Activated CD4-positive, alpha-beta T cell treated with anti-CD3 and anti-CD28 coated beads, Interleukin-2, Interleukin-6, amounts not matched to agents 100 ng/mL and 50 ng/mL, durations not matched to agents 16 hours and 8 hours (primary cell): ENCODE data around the gene ARRDC1.

Experiments
- DNase-seq: peaks from one replicate; pipeline ENCODE4 v3.0.0-alpha.2; 2020

The ARRDC1 gene

DNA sequence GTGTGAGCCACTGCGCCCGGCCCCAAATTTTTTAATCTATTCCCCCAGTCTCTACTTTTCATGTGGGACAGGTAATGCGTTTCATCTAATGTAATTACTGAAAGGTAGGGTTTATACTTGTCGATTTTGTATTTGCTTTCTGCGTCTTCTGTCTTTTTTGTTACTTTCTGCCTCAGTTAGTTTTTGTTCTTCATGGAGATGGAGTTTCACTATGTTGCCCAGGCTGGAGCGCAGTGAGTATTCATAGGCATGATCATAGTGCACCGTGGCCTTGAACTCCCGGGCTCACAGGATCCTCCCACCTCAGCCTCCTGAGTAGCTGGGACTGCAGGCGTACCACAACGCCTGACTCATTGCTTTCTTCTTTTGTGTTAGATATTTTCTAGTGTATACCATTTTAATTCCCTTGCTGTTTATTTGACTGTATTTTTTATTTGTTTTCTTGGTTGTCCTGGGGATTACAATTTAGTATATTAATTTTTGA, 36.7 kb downstream of the ARRDC1 start:
- DNase-seq = no peak

DNA sequence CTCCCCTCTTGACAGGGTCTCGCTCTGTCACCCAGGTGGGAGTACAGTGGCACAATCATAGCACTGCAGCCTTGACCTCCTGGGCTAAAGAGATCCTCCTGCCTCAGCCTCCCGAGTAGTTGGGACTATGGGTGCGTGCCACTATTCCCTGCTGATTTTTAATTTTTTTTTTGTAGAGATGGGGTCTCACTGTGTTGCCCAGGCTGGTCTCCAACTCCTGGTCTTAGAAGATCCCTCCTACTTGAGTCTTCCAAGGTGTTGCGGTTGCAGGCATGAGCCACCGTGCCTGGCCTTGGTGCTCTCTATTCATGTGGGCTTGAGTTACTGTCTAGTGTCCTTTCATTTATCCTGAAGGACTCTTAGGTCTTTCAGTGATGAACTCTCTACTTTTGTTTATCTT, 37.4 kb downstream of the ARRDC1 start:
- no peak for DNase-seq

DNA sequence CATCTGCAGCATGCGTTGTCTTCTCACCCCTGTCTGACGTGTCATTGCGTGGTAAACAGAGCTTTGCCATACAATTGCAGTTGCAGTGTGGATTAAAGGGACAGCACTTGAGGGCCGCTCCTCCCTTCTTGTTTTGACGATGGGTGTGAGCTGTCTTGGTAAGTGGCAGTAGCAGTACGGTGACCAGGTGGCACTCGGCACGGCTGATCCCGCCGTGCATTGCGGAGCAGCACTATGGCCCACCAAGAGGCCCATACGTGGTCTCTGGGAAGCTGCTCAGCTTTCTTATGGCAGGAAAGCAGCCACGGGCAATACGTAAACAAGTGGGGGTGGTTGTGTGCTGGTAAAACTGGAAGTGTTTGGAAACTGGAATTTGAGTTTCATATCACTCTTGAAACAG, 38.4 kb downstream of the ARRDC1 start:
- no peak for DNase-seq

DNA sequence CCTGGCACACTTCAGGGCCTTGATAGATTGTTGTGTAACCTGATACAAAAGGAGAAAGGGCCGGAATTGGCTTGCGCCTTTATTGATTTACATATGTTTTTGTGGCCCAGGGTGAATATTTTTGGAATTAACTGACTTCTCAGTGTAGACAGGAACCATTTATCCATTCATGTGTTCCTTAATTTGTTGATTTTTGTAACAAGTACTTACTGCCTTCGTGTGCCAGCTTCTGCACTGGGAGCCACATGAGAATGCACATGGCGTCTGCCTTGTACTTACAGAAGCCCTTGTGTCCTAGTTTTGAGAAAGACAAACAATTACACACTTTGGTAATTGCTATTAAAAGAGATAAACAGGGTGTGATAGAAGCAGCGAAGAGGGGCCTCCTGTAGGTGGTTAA, 39.7 kb downstream of the ARRDC1 start:
- DNase-seq = no peak

DNA sequence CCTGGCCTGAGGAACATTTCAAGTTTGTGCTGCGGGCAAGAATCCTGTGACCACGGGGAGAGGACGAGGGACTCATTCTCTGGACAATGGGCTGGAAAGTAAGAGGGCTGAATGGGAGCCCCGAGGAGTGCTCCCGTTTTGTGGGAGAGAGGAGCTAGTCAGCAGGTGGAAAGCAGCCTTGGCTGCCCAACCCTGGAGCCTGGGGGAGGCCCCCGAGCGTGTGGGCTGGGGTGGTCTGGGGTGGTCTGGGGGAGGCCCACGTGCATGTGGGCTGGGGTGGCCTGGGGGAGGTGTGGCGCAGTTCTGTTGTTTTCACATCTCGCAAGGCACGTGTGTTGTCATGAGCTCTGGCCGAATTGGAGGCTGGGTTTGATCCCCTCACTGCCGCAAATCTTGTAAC, 40.9 kb downstream of the ARRDC1 start:
- DNase-seq = no peak

DNA sequence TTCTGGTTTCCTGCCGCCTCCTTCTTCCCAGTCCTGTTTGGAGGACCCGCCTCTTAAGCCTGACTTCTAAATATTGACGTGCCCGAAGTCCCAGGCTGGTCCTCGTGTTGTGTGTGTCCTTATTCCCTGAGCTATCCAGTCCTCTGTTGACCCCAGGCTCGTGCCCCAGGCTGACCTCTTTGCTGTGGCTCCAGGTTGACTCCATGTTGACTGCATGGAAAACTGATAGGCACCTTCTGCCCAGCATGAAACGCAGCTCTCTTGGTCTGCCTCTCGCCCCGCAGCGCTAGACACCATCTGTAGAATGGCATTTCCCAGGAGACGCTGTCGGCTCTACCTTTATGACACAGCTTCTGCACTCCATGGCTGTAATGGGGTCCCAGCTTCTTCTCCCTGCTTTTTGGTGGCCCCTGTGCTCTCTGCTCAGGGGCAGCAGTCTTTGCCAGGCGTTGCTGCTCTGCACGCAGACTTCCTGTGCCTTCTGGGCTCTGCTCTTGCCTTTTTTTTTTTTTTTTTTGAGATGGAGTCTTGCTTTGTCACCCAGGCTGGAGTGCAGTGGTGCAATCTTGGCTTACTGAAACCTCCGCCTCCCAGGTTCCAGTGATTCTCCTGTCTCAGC, 41.7 kb downstream of the ARRDC1 start:
- DNase-seq = no peak

DNA sequence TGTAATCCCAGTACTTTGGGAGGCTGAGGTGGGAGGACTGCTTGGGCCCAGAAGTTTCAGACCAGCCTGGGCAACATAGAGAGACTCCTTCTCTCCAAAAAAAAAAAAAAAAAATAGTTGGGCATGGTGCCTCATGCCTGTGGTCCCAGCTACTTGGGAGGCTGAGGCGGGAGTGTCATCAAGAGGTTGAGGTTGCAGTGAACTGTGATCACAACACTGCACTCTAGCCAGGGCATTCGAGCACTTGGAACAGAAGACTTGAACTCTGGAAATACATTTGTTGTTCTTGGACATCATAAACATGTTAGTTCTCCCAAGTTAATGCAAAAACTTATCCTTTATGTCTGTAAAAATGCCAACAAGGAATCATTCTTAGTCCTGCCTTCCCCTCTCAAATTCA, 42.9 kb downstream of the ARRDC1 start:
- DNase-seq = no peak

DNA sequence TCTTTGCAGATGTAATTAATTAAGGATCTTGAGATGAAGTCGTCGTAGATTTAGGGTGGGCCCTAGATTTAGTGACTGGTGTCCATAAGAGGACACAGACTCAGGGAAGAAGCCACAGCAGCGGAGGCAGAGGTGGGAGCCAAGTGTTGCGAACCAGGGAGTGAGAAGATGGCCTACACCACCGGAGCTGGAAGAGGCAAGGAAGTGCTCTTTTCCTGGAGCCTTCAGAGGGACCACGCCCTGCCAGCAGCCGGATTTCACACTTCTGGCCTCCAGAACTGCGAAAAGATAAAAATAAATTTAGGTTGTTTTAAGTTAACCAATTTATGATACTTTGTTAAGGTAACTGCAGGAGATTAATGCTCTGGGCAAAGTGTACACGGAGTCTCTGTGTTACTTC, 44.1 kb downstream of the ARRDC1 start:
- no peak for DNase-seq

DNA sequence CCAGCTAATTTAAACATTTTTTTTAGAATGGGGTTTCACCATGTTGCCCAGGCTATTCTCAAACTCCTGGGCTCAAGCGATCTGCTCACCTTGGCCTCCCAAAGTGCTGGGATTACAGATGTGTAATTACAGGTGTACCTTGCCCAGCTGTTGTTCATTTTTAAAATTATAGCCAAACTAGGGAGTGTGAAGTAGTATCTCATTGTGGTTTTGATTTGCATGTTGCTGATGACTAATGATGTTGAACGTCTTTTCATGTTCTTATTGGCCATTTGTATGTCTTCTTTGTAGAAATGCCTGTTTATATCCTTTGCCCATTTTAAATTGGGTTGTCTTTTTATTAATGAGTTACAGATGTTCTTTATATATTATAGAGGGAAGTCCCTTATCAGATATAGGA, 44.8 kb downstream of the ARRDC1 start:
- DNase-seq = no peak

DNA sequence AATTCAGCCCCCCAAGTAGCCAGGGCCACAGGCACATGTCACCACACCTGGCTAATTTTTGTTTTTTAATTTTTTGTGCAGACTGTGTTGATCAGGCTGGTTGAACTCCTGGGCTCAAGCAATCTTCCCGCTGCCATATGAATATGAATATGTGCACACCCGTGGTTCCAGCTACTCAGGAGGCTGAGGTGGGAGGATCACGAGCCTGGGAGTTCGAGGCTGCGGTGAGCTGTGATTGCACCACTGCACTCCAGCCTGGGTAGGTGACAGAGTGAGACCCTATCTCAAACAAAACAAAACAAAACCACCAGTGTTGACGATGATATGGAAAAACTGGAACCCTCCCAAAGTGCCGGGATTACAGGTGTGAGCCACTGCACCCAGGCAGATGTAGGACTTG, 45.3 kb downstream of the ARRDC1 start:
- DNase-seq = no peak

DNA sequence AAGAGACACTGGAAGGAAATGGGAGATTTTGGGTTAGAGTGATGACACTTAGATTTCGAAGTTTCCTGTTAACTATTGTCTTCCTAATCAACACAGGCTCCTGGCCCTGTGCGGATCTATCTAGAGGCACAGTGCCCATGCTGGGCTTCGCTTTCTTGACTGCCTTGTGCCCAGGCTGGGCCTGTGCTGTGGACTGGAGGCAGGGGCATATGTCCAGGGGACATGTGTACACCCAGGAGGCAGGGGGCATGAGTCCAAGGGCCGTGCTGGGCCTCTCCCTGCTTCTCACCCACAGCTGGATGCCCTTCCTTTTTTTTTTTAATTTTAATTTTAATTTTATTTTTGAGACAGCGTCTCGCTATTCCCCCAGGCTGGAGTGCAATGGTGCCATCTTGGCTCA, 50.9 kb downstream of the ARRDC1 start:
- no peak for DNase-seq

DNA sequence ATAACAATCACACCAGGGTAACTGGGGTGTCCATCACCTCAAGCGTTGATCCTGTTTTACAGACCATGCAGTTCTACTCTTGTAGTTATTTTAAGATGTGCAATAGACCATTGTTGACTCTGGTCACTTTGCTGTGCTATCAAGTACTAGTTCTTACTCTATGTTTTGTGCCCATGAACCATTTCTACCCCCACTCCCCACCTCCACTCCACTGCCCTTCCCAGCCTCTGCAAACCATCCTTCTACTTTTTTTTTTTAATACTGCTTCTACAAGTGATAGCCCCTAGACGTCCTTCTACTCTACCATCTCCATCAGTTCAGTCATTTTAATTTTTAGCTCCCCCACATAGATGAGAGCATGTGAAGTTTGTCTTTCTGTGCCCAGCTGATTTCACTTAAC, 52.1 kb downstream of the ARRDC1 start:
- DNase-seq = no peak

DNA sequence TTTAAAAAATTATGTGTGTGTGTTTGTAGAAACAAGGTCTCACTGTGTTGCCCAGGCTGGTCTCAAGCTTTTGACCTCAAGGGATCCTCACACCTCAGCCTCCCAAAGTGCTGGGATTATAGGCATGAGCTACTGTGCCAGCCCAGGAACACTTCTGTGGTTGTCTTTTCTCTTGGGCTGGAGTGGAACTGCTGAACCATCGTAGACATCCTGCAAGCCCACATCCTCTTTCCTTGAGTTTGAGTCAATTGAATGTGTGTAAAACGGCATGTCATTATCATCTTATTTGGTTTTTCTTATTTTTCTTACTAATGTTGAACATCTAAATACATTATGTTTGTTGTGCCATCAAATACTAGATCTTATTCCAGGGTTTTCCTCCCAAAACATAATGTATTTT, 53.3 kb downstream of the ARRDC1 start:
- no peak for DNase-seq

DNA sequence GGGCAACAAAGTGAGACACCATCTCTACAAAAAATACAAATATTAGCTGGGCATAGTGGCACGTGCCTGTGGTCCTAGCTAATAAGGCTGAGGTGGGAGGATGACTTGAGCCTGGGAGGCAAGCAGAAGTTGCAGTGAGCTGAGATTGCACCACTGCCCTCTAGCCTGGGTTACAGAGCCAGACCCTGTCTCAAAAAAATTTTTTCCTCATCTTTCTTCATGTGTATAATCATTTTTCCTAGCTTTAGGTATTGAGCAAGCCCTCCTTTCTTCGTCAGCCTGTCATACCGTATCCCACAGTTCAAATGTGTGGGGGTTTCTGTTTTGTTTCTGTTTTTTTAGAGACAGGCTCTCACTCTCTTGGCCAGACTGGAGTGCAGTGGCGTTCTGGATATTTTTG, 54.7 kb downstream of the ARRDC1 start:
- no peak for DNase-seq

DNA sequence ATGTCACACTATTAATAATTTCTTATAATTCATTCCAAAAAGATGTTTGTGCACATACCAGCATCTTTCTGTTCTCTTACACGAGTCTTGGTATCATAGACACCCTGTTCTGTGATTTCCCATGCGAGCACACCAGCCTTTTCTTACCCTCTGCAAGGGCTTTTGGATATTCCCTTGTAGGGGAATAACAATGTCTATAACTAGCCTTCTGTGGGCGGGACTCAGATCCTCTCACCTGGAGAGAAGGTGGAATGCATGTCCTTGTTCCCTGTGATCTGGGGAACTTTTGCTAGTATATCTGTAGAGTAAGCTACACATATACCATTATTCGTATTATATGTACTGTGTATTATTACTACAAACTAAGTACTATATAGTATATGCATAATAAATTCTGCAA, 58.1 kb downstream of the ARRDC1 start:
- DNase-seq = no peak

DNA sequence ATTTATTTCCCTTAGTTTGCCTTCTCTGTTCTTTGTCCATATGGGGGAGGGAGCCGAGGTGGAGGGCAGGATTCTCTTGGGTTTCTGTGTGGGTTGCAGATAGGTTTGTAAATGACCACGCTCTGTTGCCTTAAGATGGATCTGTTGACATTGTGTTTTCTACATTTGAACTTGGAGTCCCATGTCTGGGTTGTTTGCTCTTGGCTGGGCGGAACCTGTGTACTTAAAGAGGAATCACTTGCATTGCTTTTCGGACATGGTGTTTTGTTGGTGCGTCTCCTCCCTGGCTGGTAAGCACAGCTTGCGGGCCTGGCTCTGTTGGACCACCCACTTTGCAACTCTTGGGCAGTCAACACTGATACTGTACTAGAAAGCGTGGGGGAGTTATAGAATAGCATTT, 59.2 kb downstream of the ARRDC1 start:
- DNase-seq = no peak
